HG02943 (cell line): Measurements from ENCODE around the gene GGACT.
"Not testable (repeated sequence)": the region's sequence is repeated elsewhere in the genome, so short reads cannot be mapped to it uniquely, and the experiment has no call there.

Source experiments
- ATAC-seq: cut with Tn5 transposase; IDR thresholded peaks from one replicate; pipeline ENCODE4 v1.9.1; 2021; ENCODE audit warnings: mild to moderate bottlenecking, low read depth, moderate library complexity; ENCODE audit not compliant: unreplicated experiment

The GGACT gene

GRCh38 chr13:100533588-100534041, 55.0 kb downstream of the GGACT start:
- no peak for ATAC-seq

- no peak for ATAC-seq
Measured at GRCh38 chr13:100532836-100533435, 55.7 kb downstream of the GGACT start.

GRCh38 chr13:100532090-100532766, 56.4 kb downstream of the GGACT start:
- ATAC-seq, result no peak

- no peak for ATAC-seq
Measured at GRCh38 chr13:100530671-100531213, 57.8 kb downstream of the GGACT start.

- ATAC-seq, result no peak
Measured at GRCh38 chr13:100529666-100530377, 58.8 kb downstream of the GGACT start.

- ATAC-seq, result no peak
Measured at GRCh38 chr13:100528820-100529219, 59.8 kb downstream of the GGACT start.

- no peak for ATAC-seq
Measured at GRCh38 chr13:100528353-100528752, 60.2 kb downstream of the GGACT start.

- ATAC-seq, result no peak
Measured at GRCh38 chr13:100527644-100528043, 60.9 kb downstream of the GGACT start.

- no peak for ATAC-seq
Measured at GRCh38 chr13:100526318-100527000, 62.1 kb downstream of the GGACT start.

GRCh38 chr13:100525453-100526317, 62.9 kb downstream of the GGACT start:
- no peak for ATAC-seq

GRCh38 chr13:100524688-100525087, 63.9 kb downstream of the GGACT start:
- not testable (repeated sequence) for ATAC-seq

- no peak for ATAC-seq
Measured at GRCh38 chr13:100523981-100524386, 64.6 kb downstream of the GGACT start.

GRCh38 chr13:100523411-100523810, 65.2 kb downstream of the GGACT start:
- ATAC-seq, result no peak

- no peak for ATAC-seq
Measured at GRCh38 chr13:100522618-100523309, 65.8 kb downstream of the GGACT start.

GRCh38 chr13:100521851-100522617, 66.6 kb downstream of the GGACT start:
- ATAC-seq, result no peak

GRCh38 chr13:100520936-100521850, 67.4 kb downstream of the GGACT start:
- ATAC-seq, result no peak

- ATAC-seq, result no peak
Measured at GRCh38 chr13:100519626-100520025, 69.0 kb downstream of the GGACT start.
